Mesenchymal stem cell (in vitro differentiated cells and primary cell): ENCODE results near the gene CEP68.

Source experiments
- DNase-seq: peaks from one replicate; pipeline ENCODE4 v3.0.0-alpha.2; 2013
- H2AFZ ChIP-seq: one replicate; pipeline ENCODE4 v1.6.1; 2013; ENCODE audit warnings: low read depth, mild to moderate bottlenecking, control low read depth, inconsistent platforms, low read length, moderate library complexity
- H2AK5ac ChIP-seq: 2 replicates; pipeline ENCODE4 v1.6.1; 2013; ENCODE audit warnings: low read length, moderate library complexity, mild to moderate bottlenecking, inconsistent platforms; ENCODE audit not compliant: severe bottlenecking
- H2BK120ac ChIP-seq: one replicate; pipeline ENCODE4 v1.6.1; 2013; ENCODE audit warnings: low read depth, mild to moderate bottlenecking, inconsistent platforms, low read length, moderate library complexity
- H2BK12ac ChIP-seq, 2 experiments: one replicate each; pipeline ENCODE4 v1.6.1; 2013; ENCODE audit warnings: inconsistent platforms in 2 of 2, low read length in 2 of 2, mild to moderate bottlenecking in 2 of 2, moderate library complexity in 2 of 2, control low read depth in 1 of 2
- H2BK15ac ChIP-seq: one replicate; pipeline ENCODE4 v1.6.1; 2013; ENCODE audit warnings: mild to moderate bottlenecking, low read depth, inconsistent platforms; ENCODE audit not compliant: poor library complexity, severe bottlenecking
- H2BK5ac ChIP-seq: 2 replicates; pipeline ENCODE4 v1.6.1; 2013; ENCODE audit warnings: low read depth, mild to moderate bottlenecking, low read length, control low read depth, inconsistent platforms; ENCODE audit not compliant: poor library complexity, severe bottlenecking
- H3K14ac ChIP-seq, 2 experiments: one replicate each; pipeline ENCODE4 v1.6.1; 2013; ENCODE audit warnings: inconsistent platforms in 2 of 2, low read length in 2 of 2, control low read depth in 1 of 2, mild to moderate bottlenecking in 1 of 2, moderate library complexity in 1 of 2
- H3K18ac ChIP-seq, 2 experiments: one replicate each; pipeline ENCODE4 v1.6.1; 2013; ENCODE audit warnings: inconsistent platforms in 2 of 2, low read length in 2 of 2, control low read depth in 1 of 2, low read depth in 1 of 2, mild to moderate bottlenecking in 1 of 2
- H3K23ac ChIP-seq, 2 experiments: one replicate each; pipeline ENCODE4 v1.6.1; 2013; ENCODE audit warnings: inconsistent platforms in 2 of 2, low read length in 2 of 2, mild to moderate bottlenecking in 2 of 2, moderate library complexity in 2 of 2, control low read depth in 1 of 2
- H3K27ac ChIP-seq: 2 replicates; pipeline ENCODE4 v1.5.1; 2013; ENCODE audit warnings: mild to moderate bottlenecking, moderate library complexity, low read length, control low read depth, inconsistent platforms; ENCODE audit not compliant: poor library complexity, severe bottlenecking
- H3K27me3 ChIP-seq, 2 experiments: 2 replicates each; pipeline versions ENCODE4 v1.6.1 to v1.7.0; 2013; ENCODE audit warnings: low read length in 2 of 2, mild to moderate bottlenecking in 2 of 2, moderate library complexity in 2 of 2, control low read depth in 1 of 2, inconsistent platforms in 1 of 2; ENCODE audit not compliant: control insufficient read depth in 1 of 2, insufficient read depth in 1 of 2
- H3K36me3 ChIP-seq, 2 experiments: 2 replicates each; pipeline versions ENCODE4 v1.6.1 to v1.7.0; 2013; ENCODE audit warnings: low read length in 2 of 2, control low read depth in 1 of 2, inconsistent platforms in 1 of 2, low read depth in 1 of 2, mild to moderate bottlenecking in 1 of 2; ENCODE audit not compliant: insufficient read depth in 2 of 2, control insufficient read depth in 1 of 2
- H3K4ac ChIP-seq, 2 experiments: one replicate each; pipeline ENCODE4 v1.6.1; 2013; ENCODE audit warnings: inconsistent platforms in 2 of 2, low read length in 2 of 2, mild to moderate bottlenecking in 2 of 2, moderate library complexity in 2 of 2, control low read depth in 1 of 2, low read depth in 1 of 2
- H3K4me1 ChIP-seq: 2 replicates; pipeline ENCODE4 v1.6.1; 2013; ENCODE audit warnings: low read depth, low read length, control low read depth; ENCODE audit not compliant: control insufficient read depth, insufficient read depth
- H3K4me2 ChIP-seq: 2 replicates; pipeline ENCODE4 v1.6.1; 2013; ENCODE audit warnings: low read length, mild to moderate bottlenecking, inconsistent platforms; ENCODE audit not compliant: poor library complexity, severe bottlenecking
- H3K4me3 ChIP-seq, 2 experiments: 2 replicates each; pipeline versions ENCODE4 v1.5.1 to v1.7.0; 2013; ENCODE audit warnings: low read length in 2 of 2, mild to moderate bottlenecking in 2 of 2, control low read depth in 1 of 2, low read depth in 1 of 2; ENCODE audit not compliant: insufficient read depth in 1 of 2
- H3K79me1 ChIP-seq: replicated peaks from 2 replicates; pipeline ENCODE4 v1.6.1; 2013; ENCODE audit warnings: mild to moderate bottlenecking, control low read depth, low read length, inconsistent platforms; ENCODE audit not compliant: poor library complexity, severe bottlenecking
- H3K9ac ChIP-seq: 2 replicates; pipeline ENCODE4 v1.7.0; 2013; ENCODE audit warnings: mild to moderate bottlenecking, low read length, moderate library complexity
- H3K9me3 ChIP-seq: 2 replicates; pipeline ENCODE4 v1.7.0; 2013; ENCODE audit warnings: mild to moderate bottlenecking, low read length; ENCODE audit not compliant: control insufficient read depth
- H4K8ac ChIP-seq: one replicate; pipeline ENCODE4 v1.6.1; 2013; ENCODE audit warnings: inconsistent platforms, mild to moderate bottlenecking, low read length, moderate library complexity
- H4K91ac ChIP-seq: one replicate; pipeline ENCODE4 v1.6.1; 2013; ENCODE audit warnings: mild to moderate bottlenecking, low read length, inconsistent platforms
- whole genome bisulfite sequencing: methylation state at CpG from one replicate; pipeline ENCODE4 v1.1.7; 2013; ENCODE audit warnings: mixed read lengths; 5-methylcytosine and 5-hydroxymethylcytosine counted together

Gene CEP68

GRCh38 chr2:65026154-65026553 is 30.1 kb upstream of the CEP68 start:
- DNase-seq, result no peak
- no peak overlapping the region for H2BK5ac ChIP-seq
- H3K27ac ChIP-seq, result no peak overlapping the region
- over 99% methylated on average over 7 of the region's 8 CpGs for WGBS
- H3K4ac ChIP-seq, result no peak overlapping the region
- H3K4me3 ChIP-seq, result no peak overlapping the region
- H3K4me2 ChIP-seq, result no peak overlapping the region
- peaks cover under 1 to 8% of the 10 kb centered on the region in 2 experiments for H3K36me3 ChIP-seq
- no peak overlapping the region for H2AK5ac ChIP-seq
- H2AFZ ChIP-seq, result no peak overlapping the region
- no peak overlapping the region for H3K14ac ChIP-seq
- H2BK120ac ChIP-seq, result no peak overlapping the region
- H3K18ac ChIP-seq, result no peak overlapping the region
- peaks cover under 1 to 11% of the 10 kb centered on the region in 2 experiments for H3K27me3 ChIP-seq
- no peak overlapping the region for H3K23ac ChIP-seq
- H3K79me1 ChIP-seq, result no peaks in the 10 kb centered on the region
- no peak overlapping the region for H3K9ac ChIP-seq
- no peaks in the 10 kb centered on the region for H3K9me3 ChIP-seq
- H2BK15ac ChIP-seq, result no peak overlapping the region
- no peak overlapping the region for H4K8ac ChIP-seq
- no peak overlapping the region for H4K91ac ChIP-seq
- H2BK12ac ChIP-seq, result no peak overlapping the region
- peaks cover 7% of the 10 kb centered on the region for H3K4me1 ChIP-seq

DNA sequence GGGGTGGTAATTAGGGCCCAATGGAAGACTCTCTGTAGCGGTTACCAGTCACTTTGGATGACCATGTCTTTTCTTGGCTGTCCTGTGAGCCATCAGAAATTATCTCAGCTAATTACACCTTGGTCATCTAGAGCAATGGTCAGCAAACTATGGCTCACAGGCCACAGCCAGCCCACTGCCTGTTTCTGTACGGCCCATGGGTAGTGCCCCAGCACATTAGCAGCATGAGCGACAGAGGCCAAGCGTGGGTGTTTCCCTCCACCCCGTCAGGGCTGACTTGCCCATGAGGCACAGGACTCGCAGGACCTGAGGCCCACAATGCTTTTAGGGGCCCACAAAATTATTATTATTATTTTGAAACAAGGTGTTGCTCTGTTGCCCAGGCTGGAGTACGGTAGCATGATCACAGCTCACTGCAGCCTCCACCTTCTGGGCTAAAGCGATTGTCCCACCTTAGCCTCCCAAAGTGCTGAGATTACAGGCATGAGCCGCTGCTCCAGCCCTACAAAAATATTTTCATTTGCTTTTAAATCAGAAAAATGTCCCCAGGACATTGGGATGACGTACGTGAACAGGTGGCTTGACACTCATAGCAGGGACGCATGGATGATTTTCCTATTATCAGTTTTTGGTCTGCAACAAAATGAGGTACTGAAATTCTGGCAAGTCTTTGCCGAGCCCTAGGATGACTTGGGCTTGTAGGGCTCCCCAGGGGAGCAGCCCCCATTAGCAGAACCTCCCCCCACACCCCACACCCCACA is 29.3 kb upstream of the CEP68 start:
- Histone ChIP-seq H3K18ac (no peak overlapping the region), H3K36me3 (peaks cover 0 to under 1% of the 10 kb centered on the region in 2 experiments), H4K91ac (no peak overlapping the region), H3K79me1 (no peaks in the 10 kb centered on the region), H3K23ac (no peak overlapping the region), H2BK5ac (no peak overlapping the region), H2BK12ac (no peak overlapping the region), H2BK15ac (no peak overlapping the region), H3K4me3 (no peak overlapping the region), H2BK120ac (no peak overlapping the region), H3K9ac (no peak overlapping the region), H4K8ac (no peak overlapping the region), H3K27me3 (peaks cover 6 to 16% of the 10 kb centered on the region in 2 experiments), H3K14ac (no peak overlapping the region), H2AK5ac (no peak overlapping the region), H2AFZ (no peak overlapping the region), H3K4me1 (peaks cover 7% of the 10 kb centered on the region), H3K27ac (no peak overlapping the region), H3K4me2 (no peak overlapping the region), H3K4ac (no peak overlapping the region), H3K9me3 (no peaks in the 10 kb centered on the region)
- no peak for DNase-seq
- WGBS, result 96% methylated on average over 13 of the region's 13 CpGs

GRCh38 chr2:65027616-65028244 is 28.5 kb upstream of the CEP68 start:
- H4K91ac ChIP-seq, result no peak overlapping the region
- no peaks in the 10 kb centered on the region for H3K36me3 ChIP-seq
- no peak overlapping the region for H2AFZ ChIP-seq
- no peak overlapping the region for H3K18ac ChIP-seq
- no peak overlapping the region for H2BK12ac ChIP-seq
- no peak overlapping the region for H3K4me3 ChIP-seq
- H3K9ac ChIP-seq, result no peak overlapping the region
- no peaks in the 10 kb centered on the region for H3K9me3 ChIP-seq
- no peak overlapping the region for H3K27ac ChIP-seq
- peaks cover 6 to 19% of the 10 kb centered on the region in 2 experiments for H3K27me3 ChIP-seq
- H3K4ac ChIP-seq, result no peak overlapping the region
- WGBS, result 95% methylated on average over 5 of the region's 8 CpGs
- no peak overlapping the region for H2AK5ac ChIP-seq
- peaks cover 7% of the 10 kb centered on the region for H3K4me1 ChIP-seq
- no peak overlapping the region for H3K4me2 ChIP-seq
- H3K23ac ChIP-seq, result no peak overlapping the region
- no peak overlapping the region for H2BK15ac ChIP-seq
- DNase-seq, result no peak
- H3K79me1 ChIP-seq, result no peaks in the 10 kb centered on the region
- no peak overlapping the region for H2BK120ac ChIP-seq
- H4K8ac ChIP-seq, result no peak overlapping the region
- H3K14ac ChIP-seq, result no peak overlapping the region
- no peak overlapping the region for H2BK5ac ChIP-seq

- no peak overlapping the region for H2BK120ac ChIP-seq
- no peak overlapping the region for H3K4me3 ChIP-seq
- no peak overlapping the region for H3K18ac ChIP-seq
- H2AFZ ChIP-seq, result no peak overlapping the region
- 87% methylated on average over 9 of the region's 11 CpGs for WGBS
- DNase-seq, result no peak
- no peak overlapping the region for H3K4ac ChIP-seq
- H3K14ac ChIP-seq, result no peak overlapping the region
- no peak overlapping the region for H2BK15ac ChIP-seq
- no peaks in the 10 kb centered on the region for H3K79me1 ChIP-seq
- peaks cover 6 to 19% of the 10 kb centered on the region in 2 experiments for H3K27me3 ChIP-seq
- H3K9me3 ChIP-seq, result no peaks in the 10 kb centered on the region
- H3K36me3 ChIP-seq, result no peaks in the 10 kb centered on the region
- no peak overlapping the region for H2AK5ac ChIP-seq
- no peak overlapping the region for H3K27ac ChIP-seq
- no peak overlapping the region for H3K4me2 ChIP-seq
- H4K91ac ChIP-seq, result no peak overlapping the region
- no peaks in the 10 kb centered on the region for H3K4me1 ChIP-seq
- no peak overlapping the region for H4K8ac ChIP-seq
- H2BK5ac ChIP-seq, result no peak overlapping the region
- H3K9ac ChIP-seq, result no peak overlapping the region
- no peak overlapping the region for H2BK12ac ChIP-seq
- H3K23ac ChIP-seq, result no peak overlapping the region
Measured at GRCh38 chr2:65030476-65031332, 25.5 kb upstream of the CEP68 start.
